Cardiac fibroblast (primary cell): Measurements from ENCODE around the gene C5.

Experiments used
- DNase-seq, 2 donors: peaks; one replicate each; pipeline versions ENCODE4 v3.0.0 to v3.0.0-alpha.2; 2010; ENCODE audit warnings: low read depth in 2 of 2
- H3K4me3 ChIP-seq, 2 donors: replicated peaks in 1 of 2; 1 replicate in 1 of 2; 2 replicates in 1 of 2; pipeline ENCODE4 v1.5.1; 2011; ENCODE audit warnings: low read depth in 2 of 2, low read length in 2 of 2, mild to moderate bottlenecking in 2 of 2, moderate library complexity in 1 of 2
- TF ChIP-seq, protein P1 (sequence below): IDR thresholded peaks from one replicate; pipeline ENCODE4 v1.5.1; 2011; ENCODE audit warnings: low read depth, mild to moderate bottlenecking, low read length, inconsistent platforms

Gene C5

DNA sequence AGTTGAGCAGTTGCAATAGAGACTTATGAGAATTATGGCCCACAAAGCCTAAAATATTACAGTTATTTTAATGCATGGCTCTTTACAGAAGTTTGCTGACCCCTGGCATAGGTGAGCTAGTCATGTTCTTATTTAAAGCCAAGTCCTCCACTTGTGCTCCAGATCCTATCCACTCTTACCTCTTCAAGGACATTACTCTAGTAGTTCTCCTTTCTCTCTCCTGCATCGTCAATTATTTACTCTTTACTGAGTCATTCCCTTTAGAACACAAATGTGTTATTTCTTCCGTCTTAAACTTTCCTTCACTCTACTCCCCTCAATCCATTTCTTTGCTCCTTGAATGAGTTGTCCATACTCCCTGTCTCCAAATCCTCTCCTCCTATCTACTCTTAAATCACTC, 102.9 kb downstream of the C5 start:
- no peak for DNase-seq

GRCh38 chr9:120946259-120946658, 103.8 kb downstream of the C5 start:
- no peak overlapping the region for H3K4me3 ChIP-seq
- peak; percentile 62 to 67 for DNase-seq
- TF ChIP-seq, protein P1, sequence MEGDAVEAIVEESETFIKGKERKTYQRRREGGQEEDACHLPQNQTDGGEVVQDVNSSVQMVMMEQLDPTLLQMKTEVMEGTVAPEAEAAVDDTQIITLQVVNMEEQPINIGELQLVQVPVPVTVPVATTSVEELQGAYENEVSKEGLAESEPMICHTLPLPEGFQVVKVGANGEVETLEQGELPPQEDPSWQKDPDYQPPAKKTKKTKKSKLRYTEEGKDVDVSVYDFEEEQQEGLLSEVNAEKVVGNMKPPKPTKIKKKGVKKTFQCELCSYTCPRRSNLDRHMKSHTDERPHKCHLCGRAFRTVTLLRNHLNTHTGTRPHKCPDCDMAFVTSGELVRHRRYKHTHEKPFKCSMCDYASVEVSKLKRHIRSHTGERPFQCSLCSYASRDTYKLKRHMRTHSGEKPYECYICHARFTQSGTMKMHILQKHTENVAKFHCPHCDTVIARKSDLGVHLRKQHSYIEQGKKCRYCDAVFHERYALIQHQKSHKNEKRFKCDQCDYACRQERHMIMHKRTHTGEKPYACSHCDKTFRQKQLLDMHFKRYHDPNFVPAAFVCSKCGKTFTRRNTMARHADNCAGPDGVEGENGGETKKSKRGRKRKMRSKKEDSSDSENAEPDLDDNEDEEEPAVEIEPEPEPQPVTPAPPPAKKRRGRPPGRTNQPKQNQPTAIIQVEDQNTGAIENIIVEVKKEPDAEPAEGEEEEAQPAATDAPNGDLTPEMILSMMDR, result no peak

More for the DNA sequence above, 102.9 kb downstream of the C5 start:
- TF ChIP-seq, protein P1, result no peak
- no peak overlapping the region for H3K4me3 ChIP-seq

DNA sequence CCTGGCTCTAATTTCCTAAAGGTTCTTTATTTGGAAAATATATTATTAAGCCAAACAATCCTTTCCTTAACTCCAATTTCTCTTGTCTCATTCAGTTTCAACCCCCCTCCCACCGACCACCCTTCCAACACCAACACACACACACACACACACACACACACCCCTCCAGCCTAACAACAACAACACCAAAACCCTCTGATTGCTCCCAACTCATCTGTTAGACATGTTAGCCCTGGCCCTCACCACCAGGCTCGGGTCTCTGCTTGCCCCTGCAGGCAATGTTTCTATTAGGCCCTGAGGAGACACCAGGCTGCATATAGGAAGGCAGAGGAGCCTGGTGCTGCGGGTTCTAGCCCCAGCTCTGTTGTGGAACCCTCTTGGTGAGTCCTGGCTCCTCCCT, 105.1 kb downstream of the C5 start:
- no peak overlapping the region for H3K4me3 ChIP-seq
- TF ChIP-seq, protein P1, result no peak
- no peak for DNase-seq

GRCh38 chr9:120944434-120944843, 105.6 kb downstream of the C5 start:
- TF ChIP-seq, protein P1, result no peak
- no peak overlapping the region for H3K4me3 ChIP-seq
- DNase-seq, result no peak

DNA sequence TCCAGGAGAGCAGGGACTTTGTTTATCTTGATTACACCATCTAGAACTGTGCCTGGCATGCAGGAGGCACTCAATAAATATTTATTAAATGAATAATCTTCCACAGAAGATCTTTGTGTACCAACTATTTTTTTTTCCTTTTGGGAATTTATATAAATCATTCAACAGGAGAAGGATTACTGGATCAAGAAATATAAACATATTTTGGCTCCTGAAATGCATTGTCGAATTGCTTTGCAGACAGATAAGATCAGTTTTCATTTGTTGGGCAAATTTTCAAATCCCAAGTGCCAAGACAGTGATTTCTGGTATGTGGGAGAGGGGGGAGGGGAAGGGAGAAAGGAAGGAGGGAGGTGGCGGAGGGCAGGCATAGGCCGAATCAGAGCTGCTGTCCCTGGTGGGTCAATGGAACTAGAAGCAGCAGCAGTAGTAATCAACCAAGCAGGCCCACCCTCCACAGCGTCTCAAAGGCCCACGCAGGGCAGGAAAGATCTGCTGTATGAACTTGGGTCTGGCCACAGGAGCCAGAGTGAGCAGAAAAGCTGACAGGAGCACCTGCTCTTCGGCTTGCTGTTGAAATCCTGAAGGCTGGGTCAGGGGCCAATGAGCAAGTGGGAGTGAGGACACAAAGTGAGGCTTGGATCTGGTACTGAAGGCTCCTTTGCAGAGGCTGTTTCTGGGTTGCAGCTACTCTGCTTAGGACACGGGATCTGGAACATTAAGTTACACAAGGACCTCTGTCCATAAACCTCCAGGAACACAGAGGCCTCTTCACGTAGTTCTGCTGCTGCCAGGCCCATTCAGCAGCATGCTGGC, 107.7 kb downstream of the C5 start:
- TF ChIP-seq, protein P1, result no peak
- H3K4me3 ChIP-seq, result no peak overlapping the region
- peak in 1 of 2 donors; percentile 52 for DNase-seq

DNA sequence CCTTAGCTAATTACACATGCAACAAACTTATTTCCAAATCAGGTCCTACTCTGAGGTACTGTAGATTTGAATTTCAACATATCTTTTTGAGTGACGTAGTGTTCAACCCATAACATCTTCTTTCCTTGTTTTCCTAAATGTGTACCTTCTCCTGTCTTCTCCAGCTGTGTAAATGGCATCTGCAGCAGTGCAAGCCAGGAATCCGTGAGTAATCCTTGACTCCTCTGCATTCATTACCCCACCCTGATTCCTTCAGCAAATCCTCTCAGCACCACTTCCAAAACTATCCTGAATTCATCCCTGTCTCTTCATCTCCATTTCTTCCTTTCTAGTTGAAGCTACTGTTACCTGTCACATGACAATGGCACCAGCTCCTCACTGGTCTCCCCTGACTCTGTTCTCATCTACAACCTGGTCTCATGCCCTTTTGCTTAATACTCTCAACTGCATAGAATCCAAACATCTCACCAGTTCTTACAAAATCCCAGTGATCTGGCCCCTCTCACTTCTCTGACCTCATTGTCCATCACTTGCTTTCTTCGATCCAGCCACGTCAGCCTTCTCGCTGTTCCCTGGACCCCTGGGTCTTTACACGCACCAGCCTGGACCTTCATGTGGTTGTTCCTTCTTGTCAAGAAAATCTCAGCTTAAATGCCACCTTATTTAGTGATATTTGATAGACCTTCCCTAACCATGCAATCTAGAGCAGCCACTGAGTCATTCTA, 108.9 kb downstream of the C5 start:
- no peak overlapping the region for H3K4me3 ChIP-seq
- TF ChIP-seq, protein P1, result no peak
- peak; percentile 54 to 76 for DNase-seq
